K562 (cell line): ENCODE measurements around the gene SLC6A20. TPM values are rescaled to one million over a fixed set of nuclear protein-coding genes. Genes with fewer than 3 reads are reported as not detected.

Source experiments
- ATAC-seq: fragments of 200-7000 bp; cut with Tn5 transposase; 3 replicates; pipeline ENCODE4 v1.9.1; 2020; ENCODE audit warnings: moderate library complexity
- BruUV-seq: library from RNA; stranded (reverse); fragments of 400-500 nt; replicated peaks from 2 replicates; lab custom pipeline; 2021; lab: Mats Ljungman, UMichigan
- CTCF ChIA-PET: fragments of 300-600 bp; formaldehyde crosslinking; extraction: SDS; loops from one replicate; lab custom pipeline; 2021; ENCODE audit warnings: low intra/inter-chr PET ratio; lab: Yijun Ruan, JAX
- POLR2A ChIA-PET: fragments of 300-600, 350-650 bp; sonication (Branson Sonifier 250); formaldehyde crosslinking; extraction: SDS; loops from one replicate; lab custom pipeline; 2021; ENCODE audit warnings: antibody characterized with exemption, inconsistent platforms; lab: Yijun Ruan, JAX
- DNase-seq, 4 experiments: peaks; one replicate each; pipeline versions ENCODE4 v3.0.0 to v3.0.0-alpha.2; 2011 to 2018; ENCODE audit warnings: low spot score in 3 of 4, mixed read lengths in 3 of 4; ENCODE audit errors: extremely low read depth in 1 of 4
- FAIRE-seq: peaks from 2 replicates; lab custom pipeline; 2011; peaks lifted over from hg19 to GRCh38; lab: Jason Lieb, UNC
- H2AFZ ChIP-seq: 2 replicates; pipeline ENCODE4 v1.6.0; 2011; ENCODE audit warnings: low read depth, low read length, control low read depth, inconsistent platforms
- H3K27ac ChIP-seq: fragments of 200-600 bp; 3 replicates; pipeline ENCODE4 v1.8.0; 2011; ENCODE audit warnings: low read depth, mild to moderate bottlenecking, control low read depth, inconsistent platforms, low read length, moderate library complexity, mixed read lengths; ENCODE audit errors: extremely low read depth
- H3K27me3 ChIP-seq, 2 experiments: fragments of 300-600 bp in 1 of 2; 2 replicates in 1 of 2; 3 replicates in 1 of 2; pipeline versions ENCODE4 v1.6.0 to v1.8.0; 2011; ENCODE audit warnings: inconsistent platforms in 2 of 2, low read length in 2 of 2, mild to moderate bottlenecking in 1 of 2, mixed read lengths in 1 of 2, moderate library complexity in 1 of 2; ENCODE audit not compliant: control insufficient read depth in 2 of 2, insufficient read depth in 2 of 2
- H3K36me3 ChIP-seq: fragments of 300-600 bp; 3 replicates; pipeline ENCODE4 v1.8.0; 2011; ENCODE audit warnings: mild to moderate bottlenecking, low read length, inconsistent platforms; ENCODE audit not compliant: control insufficient read depth, insufficient read depth
- H3K4me1 ChIP-seq, 2 experiments: fragments of 200-600 bp in 1 of 2; replicated peaks in 1 of 2; 2 replicates in 1 of 2; 3 replicates in 1 of 2; pipeline versions ENCODE4 v1.5.1 to v1.8.0; 2011; ENCODE audit warnings: inconsistent platforms in 2 of 2, low read length in 2 of 2, mild to moderate bottlenecking in 1 of 2, mixed read lengths in 1 of 2, moderate library complexity in 1 of 2; ENCODE audit not compliant: control insufficient read depth in 2 of 2, insufficient read depth in 2 of 2
- H3K4me2 ChIP-seq: 2 replicates; pipeline ENCODE4 v1.6.1; 2011; ENCODE audit warnings: low read length, control low read depth, inconsistent platforms, mixed read lengths; ENCODE audit not compliant: insufficient read depth
- H3K4me3 ChIP-seq: fragments of 200-600 bp; sonication (generic), shearing (Covaris generic); 2 replicates; pipeline ENCODE4 v1.5.1; 2016; ENCODE audit warnings: control low read depth, inconsistent platforms
- H3K79me2 ChIP-seq: fragments of 200-600 bp; 3 replicates; pipeline ENCODE4 v1.8.0; 2011; ENCODE audit warnings: low read length, inconsistent platforms; ENCODE audit not compliant: control insufficient read depth, insufficient read depth
- H3K9ac ChIP-seq, 2 experiments: 2 replicates each; pipeline versions ENCODE4 v1.6.0 to v1.6.1; 2011; ENCODE audit warnings: low read depth in 2 of 2, low read length in 2 of 2, control low read depth in 1 of 2, inconsistent platforms in 1 of 2, mild to moderate bottlenecking in 1 of 2, mixed read lengths in 1 of 2; ENCODE audit not compliant: insufficient read depth in 1 of 2
- H3K9me1 ChIP-seq: one replicate; pipeline ENCODE4 v1.6.0; 2011; ENCODE audit warnings: inconsistent platforms, mild to moderate bottlenecking, low read length, moderate library complexity; ENCODE audit not compliant: control insufficient read depth, insufficient read depth
- H3K9me3 ChIP-seq: replicated peaks from 2 replicates; pipeline ENCODE4 v1.5.1; 2011; ENCODE audit warnings: low read depth, low read length, inconsistent platforms; ENCODE audit not compliant: control insufficient read depth, insufficient read depth
- H4K20me1 ChIP-seq: replicated peaks from 2 replicates; pipeline ENCODE4 v1.6.1; 2011; ENCODE audit warnings: low read length, inconsistent platforms, mixed read lengths; ENCODE audit not compliant: control insufficient read depth, insufficient read depth
- GABPB1 ChIP-seq: sonication (generic); formaldehyde crosslinking; IDR thresholded peaks from 2 replicates; pipeline ENCODE4 v1.8.0; 2022; ENCODE audit warnings: mild to moderate bottlenecking, missing genetic modification reagents
- HDAC3 ChIP-seq: fragments of 450-650 bp; IDR thresholded peaks from 2 replicates; pipeline ENCODE4 v1.6.1; 2018; ENCODE audit warnings: borderline replicate concordance, mild to moderate bottlenecking, moderate library complexity; ENCODE audit not compliant: partially characterized antibody
- HOXB6 ChIP-seq: fragments of 250-450 bp; sonication (Bioruptor Pico); IDR thresholded peaks from 2 replicates; pipeline ENCODE4 v1.5.1; 2022; ENCODE audit warnings: mild to moderate bottlenecking, borderline replicate concordance
- KAT2B ChIP-seq: IDR thresholded peaks from one replicate; pipeline ENCODE4 v1.6.1; 2012; ENCODE audit warnings: low read depth, mild to moderate bottlenecking, control low read depth, inconsistent platforms, low read length, moderate library complexity
- TAF7 ChIP-seq: fragments of 450-650 bp; IDR thresholded peaks from 2 replicates; pipeline ENCODE4 v1.6.1; 2016; ENCODE audit warnings: missing genetic modification characterization, missing compliant biosample characterization
- TAF9B ChIP-seq: fragments of 450-650 bp; IDR thresholded peaks from 2 replicates; pipeline ENCODE4 v1.6.1; 2018; ENCODE audit warnings: mild to moderate bottlenecking; ENCODE audit not compliant: partially characterized antibody
- XRCC4 ChIP-seq: IDR thresholded peaks from one replicate; pipeline ENCODE4 v1.6.1; 2011; ENCODE audit not compliant: insufficient read depth, insufficient read length; ENCODE audit errors: extremely low read depth
- ZNF121 ChIP-seq: sonication (generic); formaldehyde crosslinking; conservative IDR thresholded peaks from 2 replicates; pipeline ENCODE4 v1.8.0; 2022; ENCODE audit warnings: missing genetic modification reagents
- ZNF277 ChIP-seq: fragments of 250-450 bp; sonication (Bioruptor Pico); IDR thresholded peaks from 2 replicates; pipeline ENCODE4 v1.8.0; 2022; ENCODE audit warnings: inconsistent platforms, mild to moderate bottlenecking, moderate library complexity, borderline replicate concordance
- ZNF444 ChIP-seq: fragments of 250-450 bp; sonication (Bioruptor Pico); IDR thresholded peaks from 2 replicates; pipeline ENCODE4 v1.4.0; 2020; ENCODE audit warnings: mild to moderate bottlenecking, moderate library complexity
- WGBS: fragments of 100-300 bp; shearing (Covaris generic); methylation state at CpG from one replicate; pipeline ENCODE4 v1.1.6; 2016; ENCODE audit warnings: low coverage, mixed read lengths; ENCODE audit not compliant: insufficient coverage; ENCODE audit errors: missing lambda C conversion rate; 5-methylcytosine and 5-hydroxymethylcytosine counted together
- in situ Hi-C: fragments of 300-500 bp; cut with MboI; formaldehyde crosslinking; loops from 4 replicates; pipeline ENCODE4 v1.15.0; 2018; ENCODE audit warnings: inconsistent platforms, mixed read lengths
- intact Hi-C: fragments of 100-400 bp; cut with micrococcal nuclease; formaldehyde crosslinking; loops from 2 replicates; pipeline ENCODE4 v1.14.2; 2022
- polyA plus RNA-seq, 8 experiments: library from polyadenylated mRNA; depleted of rRNA in 4 of 8; stranded (reverse) in 5 of 8; unstranded in 3 of 8; fragments of >200 nt; fragmentation: Nextera tagmentation in 2 of 8; fragmentation: Illumina TruSeq in 1 of 8; extraction: Ambion mirVana in 2 of 8; extraction: Trizol in 1 of 8; gene quantifications; 2 replicates each; pipeline versions ENCODE4 v1.2.1 to v1.2.3, GENCODE V29; 2011 to 2014; ENCODE audit warnings: inconsistent platforms in 1 of 8, missing spikeins in 1 of 8
- total RNA-seq, 7 experiments: library from RNA; depleted of rRNA in 6 of 7; stranded (reverse); fragments of >200 nt in 6 of 7; fragmentation: Illumina TruSeq in 2 of 7; extraction: Trizol in 2 of 7; gene quantifications; 2 replicates each; pipeline versions ENCODE4 v1.2.1 to v1.2.3, GENCODE V29; 2011 to 2021; ENCODE audit warnings: low replicate concordance in 1 of 7

The SLC6A20 gene
- total and polyA plus RNA-seq, 9 of the 15 experiments (the other 6 are each of a cell fraction or from before 2014, with no cell fraction given) = not detected

- Histone ChIP-seq H3K27ac (no peak overlapping the region), H3K79me2 (no peaks in the 10 kb centered on the region), H3K36me3 (no peaks in the 10 kb centered on the region), H3K4me2 (no peak overlapping the region), H3K27me3 (peaks cover 9 to 38% of the 10 kb centered on the region in 2 experiments), H3K4me1 (no peaks in the 10 kb centered on the region), H2AFZ (no peak overlapping the region), H3K9me1 (no peaks in the 10 kb centered on the region), H3K9ac (no peak overlapping the region), H3K4me3 (no peak overlapping the region), H3K9me3 (0 out of 2 replicates have a peak, but pooled peaks cover 2% of the 10 kb centered on the region), H4K20me1 (no peaks in the 10 kb centered on the region; the same call in 1 of the 2 replicates)
- in situ Hi-C loops (no loop called here), intact Hi-C loops (no loop called here)
- WGBS = 0% methylated on average over 3 of the region's 3 CpGs
- no TSS peak for BruUV-seq
- DNase-seq (no peak), FAIRE-seq (no peak), ATAC-seq (no peak)
- CTCF ChIA-PET = no interaction called here
- TF ChIP-seq KAT2B (no peak), TAF9B (no peak), HOXB6 (CRISPR knock-in tag) (no peak), TAF7 (tag) (no peak), XRCC4 (no peak), ZNF444 (CRISPR knock-in tag) (no peak), ZNF277 (CRISPR knock-in tag) (no peak), HDAC3 (no peak), GABPB1 (CRISPR knock-in tag) (no peak), ZNF121 (CRISPR knock-in tag) (no peak)
- POLR2A ChIA-PET = interaction anchor here (0.8 kb wide), 1 partner anchor 830 kb away, joined by 4 read pairs; no protein-coding TSS in a partner anchor
Measured at GRCh38 chr3:45785605-45786150, 10.7 kb downstream of the SLC6A20 start.
